ENCODE results near the gene EPC2.

The EPC2 gene

DNA sequence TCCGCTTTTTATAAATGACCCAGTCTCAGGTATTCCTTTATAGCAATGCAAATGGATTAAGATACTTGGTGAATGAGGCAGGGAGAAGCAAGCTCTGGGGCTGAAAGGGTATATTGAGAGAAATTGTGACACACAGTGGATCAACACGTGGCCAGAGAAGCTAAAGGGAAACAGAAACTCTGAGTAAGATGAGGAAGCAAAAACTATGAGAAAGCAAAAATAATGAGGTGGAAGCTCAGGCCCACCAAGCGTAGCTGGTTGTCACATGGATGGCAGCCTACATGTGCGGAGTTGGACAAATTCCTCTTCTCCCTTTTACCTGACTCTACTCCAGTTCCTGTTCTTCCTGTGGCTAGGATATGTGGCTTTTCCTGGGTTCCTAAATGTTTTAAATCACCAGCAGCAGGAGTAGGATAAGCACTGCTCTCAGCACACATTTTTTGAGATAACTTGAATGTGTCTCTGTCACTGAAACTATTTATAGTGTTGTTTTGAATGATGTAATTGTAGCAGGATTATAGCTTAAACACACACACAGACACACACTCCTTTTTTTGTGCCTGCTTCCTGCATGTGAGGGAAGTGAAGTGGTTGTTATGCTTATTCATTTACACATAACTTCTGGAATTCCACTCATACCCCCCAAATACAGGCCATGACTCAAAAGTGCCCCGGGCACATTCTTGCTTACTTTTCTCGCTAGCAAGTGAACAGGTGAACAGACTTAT, 30.1 kb upstream of the EPC2 start:
- Histone ChIP-seq H3K27ac (ENCODE audit: low read length) (no peak overlapping the region), H3K4me3 (ENCODE audit: low read length in 2 of 2) (peak overlapping the region in 1 of 2 donors; percentile 23), H3K36me3 (ENCODE audit: control insufficient read depth in 2 of 2, insufficient read depth in 2 of 2, low read length in 2 of 2) (no peaks in the 10 kb centered on the region), H3K9me3 (ENCODE audit: control insufficient read depth in 2 of 2, low read length in 2 of 2) (no peaks in the 10 kb centered on the region), H3K4me1 (ENCODE audit: control insufficient read depth, insufficient read depth, low read length) (peaks cover 13% of the 10 kb centered on the region), H3K9ac (ENCODE audit: low read length in 2 of 2) (no peak overlapping the region), H3K27me3 (ENCODE audit: control insufficient read depth in 1 of 2, insufficient read depth in 2 of 2, low read length in 2 of 2) (no peaks in the 10 kb centered on the region)

DNA sequence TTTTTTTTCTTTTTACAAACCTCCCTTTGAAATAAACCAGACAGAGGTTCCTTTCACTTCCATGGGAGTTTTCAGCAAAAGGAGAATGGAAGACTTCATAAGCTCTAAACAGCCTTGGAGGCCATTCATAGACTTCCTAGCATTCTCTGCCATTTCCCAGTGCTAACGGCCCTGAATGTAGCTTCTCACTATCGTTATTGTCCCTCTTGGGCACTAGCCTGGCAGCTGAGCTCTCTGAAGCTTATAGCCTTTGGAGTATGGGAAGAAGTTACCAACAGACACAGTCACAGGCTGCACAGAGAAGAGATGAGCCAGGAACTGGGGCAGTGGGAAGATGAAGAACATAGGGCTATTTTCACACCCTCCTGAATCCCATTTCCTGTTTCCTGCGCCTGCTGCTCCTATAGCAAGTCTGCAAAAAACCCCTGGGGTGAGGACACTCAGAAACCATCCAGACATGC, 29.1 kb upstream of the EPC2 start:
- Histone ChIP-seq H3K36me3 (ENCODE audit: control insufficient read depth in 2 of 2, insufficient read depth in 2 of 2, low read length in 2 of 2) (no peaks in the 10 kb centered on the region), H3K27ac (ENCODE audit: low read length) (no peak overlapping the region), H3K4me3 (ENCODE audit: low read length in 2 of 2) (peak overlapping the region in 1 of 2 donors; percentile 47), H3K9me3 (ENCODE audit: control insufficient read depth in 2 of 2, low read length in 2 of 2) (no peaks in the 10 kb centered on the region), H3K27me3 (ENCODE audit: control insufficient read depth in 1 of 2, insufficient read depth in 2 of 2, low read length in 2 of 2) (no peaks in the 10 kb centered on the region), H3K4me1 (ENCODE audit: control insufficient read depth, insufficient read depth, low read length) (peaks cover 13% of the 10 kb centered on the region), H3K9ac (ENCODE audit: low read length in 2 of 2) (no peak overlapping the region)

DNA sequence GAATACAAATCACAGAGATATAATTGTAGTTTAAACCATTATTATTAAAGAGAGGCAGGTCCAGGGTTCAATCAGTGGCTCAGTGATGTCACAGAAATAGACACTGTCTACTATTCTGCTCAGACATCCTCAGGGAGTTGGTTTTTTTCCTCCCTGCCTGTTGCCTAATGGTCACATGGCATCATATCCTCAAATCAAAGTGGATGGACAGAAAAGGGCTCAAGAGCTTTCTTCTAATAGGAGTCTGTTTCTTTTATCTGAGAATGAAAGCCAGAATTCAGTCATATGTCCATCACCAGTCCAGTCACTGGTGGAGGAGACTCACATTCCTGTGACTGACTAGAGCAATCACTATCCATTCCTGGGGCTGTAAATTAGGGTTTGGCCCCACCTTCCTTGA, 27.9 kb upstream of the EPC2 start:
- Histone ChIP-seq H3K36me3 (ENCODE audit: control insufficient read depth in 2 of 2, insufficient read depth in 2 of 2, low read length in 2 of 2) (no peaks in the 10 kb centered on the region), H3K4me3 (ENCODE audit: low read length in 2 of 2) (no peak overlapping the region), H3K27ac (ENCODE audit: low read length) (no peak overlapping the region), H3K9me3 (ENCODE audit: control insufficient read depth in 2 of 2, low read length in 2 of 2) (no peaks in the 10 kb centered on the region), H3K27me3 (ENCODE audit: control insufficient read depth in 1 of 2, insufficient read depth in 2 of 2, low read length in 2 of 2) (no peaks in the 10 kb centered on the region), H3K9ac (ENCODE audit: low read length in 2 of 2) (no peak overlapping the region), H3K4me1 (ENCODE audit: control insufficient read depth, insufficient read depth, low read length) (peaks cover 13% of the 10 kb centered on the region)

DNA sequence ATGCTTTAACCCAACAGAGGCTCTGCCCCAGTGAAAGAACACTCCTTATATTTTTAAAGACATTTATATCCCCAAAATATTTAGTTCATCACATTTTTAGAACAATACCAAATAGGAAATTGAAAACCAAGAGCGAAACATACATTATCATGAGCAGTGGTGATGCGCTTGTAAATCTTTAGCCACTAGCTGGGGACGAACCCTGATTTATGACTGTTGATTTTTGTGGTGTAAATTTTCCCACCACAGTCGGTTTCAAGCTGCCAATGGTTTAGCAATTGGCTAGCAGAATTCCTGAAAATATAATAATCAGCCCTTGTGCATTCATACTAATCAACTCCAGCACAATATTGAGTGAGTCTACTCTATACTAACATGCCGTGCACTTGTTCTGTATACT, 27.3 kb upstream of the EPC2 start:
- no peak overlapping the region for H3K27ac ChIP-seq (ENCODE audit: low read length)
- H3K4me3 ChIP-seq (ENCODE audit: low read length in 2 of 2), result no peak overlapping the region
- H3K27me3 ChIP-seq (ENCODE audit: control insufficient read depth in 1 of 2, insufficient read depth in 2 of 2, low read length in 2 of 2), result no peaks in the 10 kb centered on the region
- no peaks in the 10 kb centered on the region for H3K36me3 ChIP-seq (ENCODE audit: control insufficient read depth in 2 of 2, insufficient read depth in 2 of 2, low read length in 2 of 2)
- H3K4me1 ChIP-seq (ENCODE audit: control insufficient read depth, insufficient read depth, low read length), result peaks cover 13% of the 10 kb centered on the region
- H3K9ac ChIP-seq (ENCODE audit: low read length in 2 of 2), result no peak overlapping the region
- no peaks in the 10 kb centered on the region for H3K9me3 ChIP-seq (ENCODE audit: control insufficient read depth in 2 of 2, low read length in 2 of 2)

DNA sequence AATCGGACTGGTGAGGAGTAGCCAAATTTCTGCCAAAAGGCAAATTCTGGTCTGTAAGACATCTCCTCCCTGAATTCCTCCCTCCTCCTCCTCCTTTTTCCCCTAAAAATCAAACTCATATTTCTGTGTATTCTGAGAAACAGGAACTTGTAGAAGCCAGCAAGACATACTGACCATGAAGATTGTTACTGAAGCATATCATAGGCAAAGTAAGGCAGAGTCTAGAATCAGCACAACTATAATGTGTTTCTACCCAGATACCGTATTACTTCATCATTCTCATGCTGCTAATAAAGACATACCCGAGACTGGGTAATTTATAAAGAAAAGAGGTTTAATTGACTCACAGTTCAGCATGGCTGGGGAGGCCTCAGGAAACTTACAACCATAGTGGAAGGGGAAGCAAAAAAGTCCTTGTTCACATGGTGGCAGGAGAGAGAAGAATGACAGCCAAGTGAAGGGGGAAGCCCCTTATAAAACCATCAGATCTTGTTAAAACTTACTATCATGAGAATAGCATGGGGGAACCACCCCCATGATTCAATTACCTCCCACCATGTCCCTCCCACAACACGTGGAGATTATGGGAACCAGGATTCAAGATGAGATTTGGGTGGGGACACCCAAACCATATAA, 24.9 kb upstream of the EPC2 start:
- no peaks in the 10 kb centered on the region for H3K36me3 ChIP-seq (ENCODE audit: control insufficient read depth in 2 of 2, insufficient read depth in 2 of 2, low read length in 2 of 2)
- no peaks in the 10 kb centered on the region for H3K9me3 ChIP-seq (ENCODE audit: control insufficient read depth in 2 of 2, low read length in 2 of 2)
- H3K4me3 ChIP-seq (ENCODE audit: low read length in 2 of 2), result no peak overlapping the region
- H3K4me1 ChIP-seq (ENCODE audit: control insufficient read depth, insufficient read depth, low read length), result peaks cover 4% of the 10 kb centered on the region
- no peak overlapping the region for H3K9ac ChIP-seq (ENCODE audit: low read length in 2 of 2)
- no peaks in the 10 kb centered on the region for H3K27me3 ChIP-seq (ENCODE audit: control insufficient read depth in 1 of 2, insufficient read depth in 2 of 2, low read length in 2 of 2)
- H3K27ac ChIP-seq (ENCODE audit: low read length), result no peak overlapping the region

DNA sequence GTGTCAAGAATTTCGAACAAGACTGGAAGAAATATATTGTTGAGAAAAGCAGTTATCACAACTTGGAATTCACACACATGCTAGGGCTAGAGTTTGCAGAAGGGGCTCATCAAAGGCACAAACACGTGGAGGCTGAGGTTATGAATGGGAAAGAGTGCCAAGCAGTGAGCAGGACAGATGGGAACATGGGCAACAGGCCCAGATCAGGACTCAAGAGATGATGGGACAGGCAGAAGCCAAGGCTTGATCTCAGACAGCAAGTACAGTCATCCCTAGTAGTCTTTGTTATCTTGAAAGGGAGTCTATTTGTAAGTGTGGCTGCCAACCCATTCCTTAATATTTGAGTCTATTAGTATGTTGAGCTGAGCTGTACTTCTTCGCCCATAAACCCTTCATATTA, 22.2 kb upstream of the EPC2 start:
- H3K4me1 ChIP-seq (ENCODE audit: control insufficient read depth, insufficient read depth, low read length), result no peaks in the 10 kb centered on the region
- H3K27ac ChIP-seq (ENCODE audit: low read length), result no peak overlapping the region
- no peak overlapping the region for H3K9ac ChIP-seq (ENCODE audit: low read length in 2 of 2)
- H3K4me3 ChIP-seq (ENCODE audit: low read length in 2 of 2), result no peak overlapping the region
- no peaks in the 10 kb centered on the region for H3K9me3 ChIP-seq (ENCODE audit: control insufficient read depth in 2 of 2, low read length in 2 of 2)
- H3K27me3 ChIP-seq (ENCODE audit: control insufficient read depth in 1 of 2, insufficient read depth in 2 of 2, low read length in 2 of 2), result no peaks in the 10 kb centered on the region
- H3K36me3 ChIP-seq (ENCODE audit: control insufficient read depth in 2 of 2, insufficient read depth in 2 of 2, low read length in 2 of 2), result no peaks in the 10 kb centered on the region

DNA sequence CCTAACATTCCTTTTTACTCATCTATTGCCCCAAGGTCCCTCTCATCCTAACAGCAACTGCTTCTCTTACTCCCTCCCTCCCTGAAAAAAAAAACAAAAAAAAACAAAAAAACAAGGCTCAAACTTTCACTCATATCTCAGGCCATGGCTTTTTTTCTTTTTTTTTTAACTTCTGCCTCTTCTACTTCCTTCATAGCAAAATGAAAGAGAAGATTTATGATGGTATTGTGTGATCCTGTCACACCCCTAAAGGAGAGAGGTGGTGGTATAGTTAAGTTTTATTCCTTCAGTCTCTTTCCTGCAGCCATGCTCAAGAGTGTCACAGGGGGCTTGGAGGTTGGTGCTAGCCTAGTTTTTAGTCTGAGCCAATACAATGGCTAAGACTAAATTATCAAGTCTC, 21.5 kb upstream of the EPC2 start:
- no peak overlapping the region for H3K4me3 ChIP-seq (ENCODE audit: low read length in 2 of 2)
- no peaks in the 10 kb centered on the region for H3K4me1 ChIP-seq (ENCODE audit: control insufficient read depth, insufficient read depth, low read length)
- H3K9ac ChIP-seq (ENCODE audit: low read length in 2 of 2), result no peak overlapping the region
- H3K9me3 ChIP-seq (ENCODE audit: control insufficient read depth in 2 of 2, low read length in 2 of 2), result no peaks in the 10 kb centered on the region
- no peaks in the 10 kb centered on the region for H3K27me3 ChIP-seq (ENCODE audit: control insufficient read depth in 1 of 2, insufficient read depth in 2 of 2, low read length in 2 of 2)
- H3K27ac ChIP-seq (ENCODE audit: low read length), result no peak overlapping the region
- no peaks in the 10 kb centered on the region for H3K36me3 ChIP-seq (ENCODE audit: control insufficient read depth in 2 of 2, insufficient read depth in 2 of 2, low read length in 2 of 2)

DNA sequence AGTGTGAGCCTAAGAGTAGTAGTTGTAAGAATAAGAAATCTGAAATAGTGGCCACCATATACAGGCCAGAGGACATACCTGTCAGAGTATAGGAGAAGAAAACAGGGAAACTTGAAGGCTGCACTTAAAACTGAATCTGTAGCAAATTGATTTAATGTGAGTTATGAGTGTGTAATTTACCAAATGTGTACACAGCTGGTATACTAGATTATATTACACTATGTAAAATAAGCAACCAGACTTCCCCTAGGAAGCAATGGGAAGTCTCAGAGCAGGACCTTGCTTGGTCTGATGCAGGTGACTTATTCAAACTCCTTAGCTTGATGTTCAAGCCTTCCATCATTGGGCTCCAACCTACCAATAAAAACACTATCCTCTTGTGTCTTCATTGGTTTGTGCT, 17.3 kb upstream of the EPC2 start:
- H3K4me3 ChIP-seq (ENCODE audit: low read length in 2 of 2), result no peak overlapping the region
- no peaks in the 10 kb centered on the region for H3K9me3 ChIP-seq (ENCODE audit: control insufficient read depth in 2 of 2, low read length in 2 of 2)
- no peak overlapping the region for H3K9ac ChIP-seq (ENCODE audit: low read length in 2 of 2)
- H3K4me1 ChIP-seq (ENCODE audit: control insufficient read depth, insufficient read depth, low read length), result no peaks in the 10 kb centered on the region
- H3K27me3 ChIP-seq (ENCODE audit: control insufficient read depth in 1 of 2, insufficient read depth in 2 of 2, low read length in 2 of 2), result no peaks in the 10 kb centered on the region
- no peaks in the 10 kb centered on the region for H3K36me3 ChIP-seq (ENCODE audit: control insufficient read depth in 2 of 2, insufficient read depth in 2 of 2, low read length in 2 of 2)
- no peak overlapping the region for H3K27ac ChIP-seq (ENCODE audit: low read length)

DNA sequence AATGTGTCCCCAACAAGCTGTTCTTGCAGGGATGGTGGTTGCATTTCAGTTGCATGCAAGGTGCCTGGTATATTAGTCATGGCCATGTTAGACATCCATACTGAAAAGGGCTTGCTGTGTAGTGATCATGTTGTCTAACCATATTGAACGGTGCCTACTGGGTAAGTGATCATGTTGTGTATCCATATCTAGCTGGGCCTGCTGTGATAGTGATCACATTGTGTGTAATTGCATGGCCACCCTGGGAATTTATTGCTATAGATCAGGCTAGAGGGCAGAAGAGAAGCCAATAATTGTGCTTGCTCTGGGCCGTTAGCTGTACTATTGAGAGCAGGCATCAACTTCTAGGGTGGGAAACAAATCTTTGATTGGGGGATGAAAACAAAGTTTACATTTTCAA, 9.8 kb upstream of the EPC2 start:
- Histone ChIP-seq H3K4me1 (ENCODE audit: control insufficient read depth, insufficient read depth, low read length) (no peaks in the 10 kb centered on the region), H3K27me3 (ENCODE audit: control insufficient read depth in 1 of 2, insufficient read depth in 2 of 2, low read length in 2 of 2) (peaks cover 0 to 2% of the 10 kb centered on the region in 2 donors), H3K9ac (ENCODE audit: low read length in 2 of 2) (no peak overlapping the region), H3K9me3 (ENCODE audit: control insufficient read depth in 2 of 2, low read length in 2 of 2) (no peaks in the 10 kb centered on the region), H3K36me3 (ENCODE audit: control insufficient read depth in 2 of 2, insufficient read depth in 2 of 2, low read length in 2 of 2) (no peaks in the 10 kb centered on the region), H3K4me3 (ENCODE audit: low read length in 2 of 2) (no peak overlapping the region), H3K27ac (ENCODE audit: low read length) (no peak overlapping the region)

DNA sequence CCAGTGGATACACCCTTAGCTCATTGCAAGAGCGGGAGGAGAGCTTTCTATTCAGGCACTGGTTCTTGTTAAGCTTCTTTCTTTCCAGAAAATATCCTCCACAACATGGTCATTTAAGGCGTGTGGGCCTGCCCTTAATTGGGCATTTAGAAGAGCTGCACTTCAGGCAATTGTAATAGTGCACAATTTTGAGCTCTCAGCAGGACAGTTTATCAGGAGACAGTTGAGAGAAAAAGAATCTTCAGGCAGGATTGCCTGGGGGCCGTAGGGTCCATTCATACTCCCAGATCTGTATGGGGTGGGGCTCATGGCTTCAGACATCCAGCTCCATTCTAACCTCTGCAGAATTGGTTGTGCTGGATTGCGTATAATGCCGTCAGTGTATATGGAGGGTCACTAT, 6.0 kb upstream of the EPC2 start:
- Histone ChIP-seq H3K4me3 (ENCODE audit: low read length in 2 of 2) (no peak overlapping the region), H3K36me3 (ENCODE audit: control insufficient read depth in 2 of 2, insufficient read depth in 2 of 2, low read length in 2 of 2) (no peaks in the 10 kb centered on the region), H3K27ac (ENCODE audit: low read length) (no peak overlapping the region), H3K4me1 (ENCODE audit: control insufficient read depth, insufficient read depth, low read length) (peaks cover 1% of the 10 kb centered on the region), H3K27me3 (ENCODE audit: control insufficient read depth in 1 of 2, insufficient read depth in 2 of 2, low read length in 2 of 2) (peaks cover 0 to 2% of the 10 kb centered on the region in 2 donors), H3K9me3 (ENCODE audit: control insufficient read depth in 2 of 2, low read length in 2 of 2) (no peaks in the 10 kb centered on the region), H3K9ac (ENCODE audit: low read length in 2 of 2) (no peak overlapping the region)

DNA sequence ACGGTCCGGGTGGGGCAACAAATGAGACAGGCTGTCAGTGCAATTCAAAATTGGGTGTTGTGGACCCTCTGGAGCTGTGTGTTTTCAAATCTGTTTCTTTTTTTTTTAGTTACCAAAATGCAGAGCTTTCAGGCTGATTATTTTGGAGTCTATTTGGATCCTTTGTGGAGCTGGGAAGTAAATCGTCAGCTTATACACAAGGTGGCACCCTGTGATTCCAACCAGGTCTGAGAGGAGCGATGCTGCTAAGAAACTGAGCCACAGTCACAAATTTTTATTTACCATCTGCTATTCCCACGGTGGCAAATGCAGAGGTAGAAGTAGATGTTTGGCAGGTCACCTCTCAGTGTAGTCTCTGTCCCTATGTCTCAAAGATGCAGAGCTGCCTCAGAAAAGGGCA, 3.8 kb upstream of the EPC2 start:
- H3K4me3 ChIP-seq (ENCODE audit: low read length in 2 of 2), result no peak overlapping the region
- H3K36me3 ChIP-seq (ENCODE audit: control insufficient read depth in 2 of 2, insufficient read depth in 2 of 2, low read length in 2 of 2), result no peaks in the 10 kb centered on the region
- H3K9ac ChIP-seq (ENCODE audit: low read length in 2 of 2), result no peak overlapping the region
- H3K9me3 ChIP-seq (ENCODE audit: control insufficient read depth in 2 of 2, low read length in 2 of 2), result no peaks in the 10 kb centered on the region
- H3K27ac ChIP-seq (ENCODE audit: low read length), result no peak overlapping the region
- H3K27me3 ChIP-seq (ENCODE audit: control insufficient read depth in 1 of 2, insufficient read depth in 2 of 2, low read length in 2 of 2), result peaks cover 0 to 2% of the 10 kb centered on the region in 2 donors
- H3K4me1 ChIP-seq (ENCODE audit: control insufficient read depth, insufficient read depth, low read length), result peaks cover 6% of the 10 kb centered on the region

Measured in stomach smooth muscle (tissue), 2 donors.